Caco-2 (cell line): ENCODE data around the gene JADE2. TPM values are rescaled to one million over a fixed set of nuclear protein-coding genes. Genes with fewer than 3 reads are reported as not detected.

ENCODE experiments used
- BruUV-seq: library from RNA; stranded (reverse); fragments of 400-500 nt; replicated peaks from 2 replicates; lab custom pipeline; 2021; lab: Mats Ljungman, UMichigan
- CTCF ChIA-PET: fragments of 300-600 bp; sonication (Branson Sonifier 250); formaldehyde crosslinking; loops from one replicate; lab custom pipeline; 2022; ENCODE audit warnings: antibody characterized with exemption; lab: Charles Lee
- POLR2A ChIA-PET: fragments of 300-600 bp; sonication (Branson Sonifier 250); formaldehyde crosslinking; loops from one replicate; lab custom pipeline; 2022; ENCODE audit warnings: antibody characterized with exemption; lab: Charles Lee
- DNase-seq, 2 experiments: peaks; one replicate each; pipeline versions ENCODE4 v3.0.0 to v3.0.0-alpha.2; 2020 to 2022
- H3K27me3 ChIP-seq: replicated peaks from 2 replicates; pipeline ENCODE4 v1.6.0; 2011; ENCODE audit warnings: low read length; ENCODE audit not compliant: control insufficient read depth, insufficient read depth
- H3K36me3 ChIP-seq: 2 replicates; pipeline ENCODE4 v1.5.1; 2011; ENCODE audit warnings: low read length; ENCODE audit not compliant: control insufficient read depth, insufficient read depth
- H3K4me1 ChIP-seq: fragments of 250-450 bp; sonication (Bioruptor Pico); 2 replicates; pipeline ENCODE4 v1.5.1; 2020; ENCODE audit warnings: mild to moderate bottlenecking
- H3K4me3 ChIP-seq: 2 replicates; pipeline ENCODE4 v1.5.1; 2011; ENCODE audit warnings: low read depth, mild to moderate bottlenecking, control low read depth, low read length
- H3K9me3 ChIP-seq: fragments of 250-450 bp; sonication (Bioruptor Pico); 2 replicates; pipeline ENCODE4 v1.5.1; 2020; ENCODE audit warnings: mild to moderate bottlenecking, moderate library complexity
- H3K27ac Mint-ChIP-seq: one replicate; pipeline ENCODE4 v1.8.0; 2022; ENCODE audit warnings: mixed read lengths; ENCODE audit not compliant: unreplicated experiment
- H3K27me3 Mint-ChIP-seq: one replicate; pipeline ENCODE4 v1.8.0; 2022; ENCODE audit warnings: mixed read lengths; ENCODE audit not compliant: insufficient read depth, unreplicated experiment
- H3K36me3 Mint-ChIP-seq: one replicate; pipeline ENCODE4 v1.8.0; 2022; ENCODE audit warnings: mild to moderate bottlenecking, mixed read lengths; ENCODE audit not compliant: insufficient read depth, unreplicated experiment
- H3K4me1 Mint-ChIP-seq: one replicate; pipeline ENCODE4 v1.8.0; 2022; ENCODE audit warnings: low read depth, mixed read lengths; ENCODE audit not compliant: unreplicated experiment
- H3K4me3 Mint-ChIP-seq: one replicate; pipeline ENCODE4 v1.8.0; 2022; ENCODE audit warnings: mild to moderate bottlenecking, moderate library complexity, mixed read lengths; ENCODE audit not compliant: unreplicated experiment
- H3K9me3 Mint-ChIP-seq: one replicate; pipeline ENCODE4 v1.8.0; 2022; ENCODE audit warnings: mixed read lengths; ENCODE audit not compliant: unreplicated experiment
- CTCF ChIP-seq, 2 experiments: fragments of 200-600 bp in 1 of 2; IDR thresholded peaks; 1 replicate in 1 of 2; 2 replicates in 1 of 2; pipeline versions ENCODE4 v1.5.1 to v1.8.0; 2011 to 2022; ENCODE audit warnings: antibody characterized with exemption in 1 of 2, control low read depth in 1 of 2, inconsistent platforms in 1 of 2, low read depth in 1 of 2, low read length in 1 of 2, mild to moderate bottlenecking in 1 of 2, moderate library complexity in 1 of 2; ENCODE audit not compliant: insufficient read depth in 1 of 2, severe bottlenecking in 1 of 2, unreplicated experiment in 1 of 2
- intact Hi-C: fragments of 100-400 bp; cut with micrococcal nuclease; formaldehyde crosslinking; loops from one replicate; pipeline ENCODE4 v1.10.0; 2022; ENCODE audit not compliant: unreplicated experiment
- total RNA-seq: library from RNA; stranded (reverse); gene quantifications from 2 replicates; pipeline ENCODE4 v1.2.3, GENCODE V29; 2022

The JADE2 gene
- total RNA-seq, 1 experiment from 2014 or later = 67.6 TPM

GRCh38 chr5:134537297-134537696 lies 11.8 kb downstream of the JADE2 start:
- CTCF ChIA-PET = interaction anchor here (0.6 kb wide), 1 partner anchor 26 kb away, joined by 3 read pairs; no protein-coding TSS in a partner anchor
- POLR2A ChIA-PET = no interaction called here

GRCh38 chr5:134538296-134538695 lies 12.8 kb downstream of the JADE2 start:
- Histone ChIP-seq H3K9me3 (no peaks in the 10 kb centered on the region), H3K27me3 (no peaks in the 10 kb centered on the region), H3K4me1 (no peaks in the 10 kb centered on the region), H3K4me3 (no peak overlapping the region), H3K36me3 (peaks cover 6% of the 10 kb centered on the region; the same call in 1 of the 2 replicates)
- H3K27me3 Mint-ChIP-seq = no peaks in the 10 kb centered on the region
- DNase-seq = no peak
- H3K4me3 Mint-ChIP-seq = no peak overlapping the region
- H3K27ac Mint-ChIP-seq = no peak overlapping the region
- peaks cover 53% of the 10 kb centered on the region for H3K36me3 Mint-ChIP-seq
- BruUV-seq = no TSS peak
- no peak for TF ChIP-seq CTCF (IDR thresholded peaks at IDR 0.05; ENCODE audit: insufficient read depth in 1 of 2, low read depth in 1 of 2, low read length in 1 of 2, severe bottlenecking in 1 of 2, unreplicated experiment in 1 of 2)
- no peaks in the 10 kb centered on the region for H3K9me3 Mint-ChIP-seq
- intact Hi-C loops = no loop called here
- H3K4me1 Mint-ChIP-seq = no peaks in the 10 kb centered on the region
- ChIA-PET CTCF (no interaction called here), POLR2A (no interaction called here)

More at GRCh38 chr5:134537297-134537696, 11.8 kb downstream of the JADE2 start:
- Histone ChIP-seq H3K4me3 (no peak overlapping the region), H3K4me1 (no peaks in the 10 kb centered on the region), H3K27me3 (no peaks in the 10 kb centered on the region), H3K9me3 (no peaks in the 10 kb centered on the region), H3K36me3 (peaks cover 6% of the 10 kb centered on the region; the same call in 1 of the 2 replicates)
- Mint-ChIP-seq H3K9me3 (no peaks in the 10 kb centered on the region), H3K4me3 (no peak overlapping the region), H3K27ac (no peak overlapping the region), H3K36me3 (peaks cover 57% of the 10 kb centered on the region), H3K4me1 (no peaks in the 10 kb centered on the region), H3K27me3 (no peaks in the 10 kb centered on the region)
- DNase-seq = no peak
- no peak for TF ChIP-seq CTCF (IDR thresholded peaks at IDR 0.05; ENCODE audit: insufficient read depth in 1 of 2, low read depth in 1 of 2, low read length in 1 of 2, severe bottlenecking in 1 of 2, unreplicated experiment in 1 of 2)
- intact Hi-C loops = no loop called here
- BruUV-seq = no TSS peak

GRCh38 chr5:134539732-134540131 lies 14.3 kb downstream of the JADE2 start:
- CTCF ChIA-PET = interaction anchor here (1.1 kb wide), 1 partner anchor 9 kb away, joined by 3 read pairs; no protein-coding TSS in a partner anchor
- intact Hi-C loops = no loop called here
- peaks cover 61% of the 10 kb centered on the region for H3K36me3 Mint-ChIP-seq

More at GRCh38 chr5:134539732-134540131, 14.3 kb downstream of the JADE2 start:
- Mint-ChIP-seq H3K4me3 (no peak overlapping the region), H3K9me3 (no peaks in the 10 kb centered on the region), H3K27ac (no peak overlapping the region), H3K4me1 (no peaks in the 10 kb centered on the region), H3K27me3 (no peaks in the 10 kb centered on the region)
- H3K4me1 ChIP-seq = no peaks in the 10 kb centered on the region
- no TSS peak for BruUV-seq
- DNase-seq = no peak
- peaks cover 6% of the 10 kb centered on the region; the same call in 1 of the 2 replicates for H3K36me3 ChIP-seq
- TF ChIP-seq CTCF (IDR thresholded peaks at IDR 0.05; ENCODE audit: insufficient read depth in 1 of 2, low read depth in 1 of 2, low read length in 1 of 2, severe bottlenecking in 1 of 2, unreplicated experiment in 1 of 2) = no peak
- H3K4me3 ChIP-seq = no peak overlapping the region
- POLR2A ChIA-PET = interaction anchor here (0.6 kb wide), 1 partner anchor 63 kb away, joined by 3 read pairs; no protein-coding TSS in a partner anchor
- H3K9me3 ChIP-seq = no peaks in the 10 kb centered on the region
- no peaks in the 10 kb centered on the region for H3K27me3 ChIP-seq
